Activated T-cell treated with anti-CD3 and anti-CD28 coated beads, Interleukin-2, amount 50 U/mL, for 1 hour (primary cell): Measurements from ENCODE around the gene OR2W1.

Experiments
- DNase-seq: peaks from one replicate; pipeline ENCODE4 v3.0.0-alpha.2; 2020

Gene OR2W1, protein sequence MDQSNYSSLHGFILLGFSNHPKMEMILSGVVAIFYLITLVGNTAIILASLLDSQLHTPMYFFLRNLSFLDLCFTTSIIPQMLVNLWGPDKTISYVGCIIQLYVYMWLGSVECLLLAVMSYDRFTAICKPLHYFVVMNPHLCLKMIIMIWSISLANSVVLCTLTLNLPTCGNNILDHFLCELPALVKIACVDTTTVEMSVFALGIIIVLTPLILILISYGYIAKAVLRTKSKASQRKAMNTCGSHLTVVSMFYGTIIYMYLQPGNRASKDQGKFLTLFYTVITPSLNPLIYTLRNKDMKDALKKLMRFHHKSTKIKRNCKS

GRCh38 chr6:29045075-29045474 is at the start of gene OR2W1:
Gene OR2W1 (minus strand): TSS chr6:29045175. CDS start chr6:29045175, 0 bp downstream.
- DNase-seq, result no peak

GRCh38 chr6:29092957-29093356 is 48.0 kb upstream of the OR2W1 start:
- DNase-seq, result no peak

- no peak for DNase-seq
These were observed 42.2 kb upstream of the OR2W1 start, which contains the start of gene OR2B3 for GRCh38 chr6:29087213-29087612. Gene OR2B3 (minus strand): TSS chr6:29087313. CDS start chr6:29087248, 65 bp downstream.

- no peak for DNase-seq
These were observed 37.5 kb upstream of the OR2W1 start for GRCh38 chr6:29082457-29082856.

- DNase-seq, result no peak
These were observed 36.3 kb upstream of the OR2W1 start for GRCh38 chr6:29081312-29081711.

DNA sequence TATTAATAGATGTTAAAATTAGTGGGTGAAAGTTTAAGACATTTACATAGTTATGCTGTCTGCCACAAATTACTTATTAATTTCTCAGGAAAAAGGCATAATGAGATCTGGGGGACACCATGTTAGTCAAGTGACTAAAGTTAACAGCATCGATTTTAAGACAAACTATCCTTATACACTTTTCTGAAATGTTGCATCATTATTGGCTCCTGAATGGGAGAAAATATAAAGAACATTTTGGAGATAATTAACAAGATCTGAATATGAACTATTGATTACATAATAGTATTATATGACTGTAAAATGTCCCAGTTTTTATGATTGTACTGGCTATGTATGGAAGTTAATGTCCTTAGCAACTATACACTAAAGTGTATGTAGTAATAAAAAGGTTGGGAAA is 34.2 kb upstream of the OR2W1 start:
- no peak for DNase-seq

DNA sequence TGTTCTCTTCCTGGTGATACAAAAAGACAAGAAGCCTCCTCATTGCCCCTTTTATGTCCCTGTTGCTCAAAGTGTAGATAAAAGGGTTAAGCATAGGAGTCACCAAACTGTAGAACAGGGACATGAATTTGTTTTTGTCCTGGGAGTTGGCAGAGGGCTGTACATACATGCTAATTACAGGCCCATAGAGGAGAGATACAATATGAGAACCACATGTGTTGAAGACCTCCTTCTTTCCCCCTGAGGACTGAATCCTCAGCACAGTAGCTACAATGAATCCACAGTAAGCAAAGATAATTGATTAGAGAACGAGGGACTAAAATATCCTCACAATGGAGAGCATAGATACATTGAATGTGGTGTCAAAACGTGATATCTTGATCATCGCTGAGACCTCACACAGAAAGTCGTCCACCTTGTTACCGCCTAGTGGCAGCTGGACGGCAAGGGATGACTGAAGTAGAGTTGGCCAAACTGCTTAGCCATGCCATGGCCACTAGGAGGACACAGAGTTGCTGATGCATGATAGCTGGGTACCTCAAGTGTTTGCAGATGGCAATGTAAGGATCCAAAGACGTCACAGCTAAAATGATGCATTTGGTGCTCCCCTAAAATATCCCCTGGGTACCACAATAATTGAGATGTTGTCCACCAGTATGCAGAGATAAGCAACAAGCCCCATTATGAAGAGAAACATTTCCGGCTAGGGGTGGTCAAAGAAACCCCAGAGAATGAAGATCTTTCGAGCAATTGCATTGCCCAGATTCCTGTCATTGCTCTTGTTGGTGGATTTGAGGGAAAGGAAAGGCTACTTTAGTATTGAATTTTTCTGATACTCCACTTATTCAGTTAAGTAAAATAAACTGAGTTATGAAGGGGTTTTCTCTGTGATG is 27.1 kb upstream of the OR2W1 start:
- DNase-seq, result no peak

DNA sequence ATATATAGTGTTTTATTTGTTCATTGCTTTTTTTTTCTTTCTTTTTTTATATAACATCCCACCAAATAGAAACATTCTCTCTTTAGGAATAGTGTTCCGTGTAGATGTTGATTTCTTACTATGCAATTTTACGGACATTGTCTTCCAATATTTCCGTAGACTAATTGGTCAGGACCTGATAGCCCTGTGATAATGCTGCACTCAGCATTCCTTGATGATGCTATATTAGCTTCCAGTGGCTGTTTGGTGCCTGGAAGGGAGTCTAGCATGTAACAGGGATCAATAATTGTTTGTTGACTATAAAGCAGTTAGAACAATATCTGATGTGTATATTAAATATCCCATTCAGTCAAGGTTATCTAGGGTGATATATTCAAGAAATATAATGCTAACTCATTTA is 6.7 kb upstream of the OR2W1 start:
- no peak for DNase-seq

DNA sequence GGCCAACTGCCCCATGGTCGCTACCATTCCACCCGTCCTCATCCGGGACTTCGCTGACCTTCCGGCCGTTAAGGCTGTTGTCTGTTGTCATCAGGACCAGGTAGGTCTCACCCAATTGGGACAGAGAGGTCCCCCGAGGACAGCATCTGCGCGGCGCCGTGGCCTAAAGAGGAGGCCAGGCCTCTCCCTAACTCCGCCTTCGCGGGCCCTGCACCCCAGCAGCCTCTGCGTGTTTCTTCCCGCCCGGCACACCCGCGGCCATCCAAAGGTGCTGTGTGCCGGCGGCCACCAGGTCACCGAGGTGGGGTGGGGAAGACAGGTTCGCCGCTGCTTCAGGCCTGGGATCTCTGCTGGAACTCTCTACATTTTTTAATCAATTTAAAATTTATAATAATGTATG is 9.0 kb downstream of the OR2W1 start:
- DNase-seq, result no peak

- DNase-seq, result no peak
These were observed 16.2 kb downstream of the OR2W1 start for GRCh38 chr6:29028821-29029220.

- no peak for DNase-seq
These were observed 18.9 kb downstream of the OR2W1 start for GRCh38 chr6:29025927-29026585.

GRCh38 chr6:29021434-29021833 is 23.5 kb downstream of the OR2W1 start:
- no peak for DNase-seq

GRCh38 chr6:29019629-29020028 is 25.3 kb downstream of the OR2W1 start:
- DNase-seq, result no peak

- DNase-seq, result no peak
These were observed 27.6 kb downstream of the OR2W1 start for GRCh38 chr6:29017428-29017802.

- peak; percentile 84 for DNase-seq
These were observed 28.2 kb downstream of the OR2W1 start for GRCh38 chr6:29016559-29017427.

- DNase-seq, result no peak
These were observed 30.0 kb downstream of the OR2W1 start for GRCh38 chr6:29014729-29015608.

DNA sequence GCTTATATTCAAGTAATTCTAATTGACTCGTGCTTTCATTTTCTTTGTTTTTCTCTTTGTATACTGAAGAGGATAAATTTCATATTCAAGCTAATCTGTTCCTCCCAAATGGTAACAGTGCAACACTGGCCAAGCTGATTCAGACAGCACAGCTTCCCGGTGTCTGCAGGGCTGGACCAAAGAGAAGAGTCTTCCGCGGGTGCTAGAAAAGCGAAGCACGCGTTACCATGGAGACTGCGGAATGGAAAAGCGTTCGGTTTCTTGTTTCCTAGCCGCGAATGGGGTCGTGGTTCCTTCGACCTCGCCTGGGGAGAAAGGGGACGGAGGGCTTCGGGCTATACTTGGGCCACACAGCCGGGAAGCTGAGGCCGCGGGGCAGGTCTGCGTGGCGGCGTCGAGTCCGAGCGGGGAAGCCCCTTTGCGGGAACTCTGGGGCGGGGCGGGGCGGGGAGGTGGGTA is 33.7 kb downstream of the OR2W1 start:
- peak; percentile 50 for DNase-seq

DNA sequence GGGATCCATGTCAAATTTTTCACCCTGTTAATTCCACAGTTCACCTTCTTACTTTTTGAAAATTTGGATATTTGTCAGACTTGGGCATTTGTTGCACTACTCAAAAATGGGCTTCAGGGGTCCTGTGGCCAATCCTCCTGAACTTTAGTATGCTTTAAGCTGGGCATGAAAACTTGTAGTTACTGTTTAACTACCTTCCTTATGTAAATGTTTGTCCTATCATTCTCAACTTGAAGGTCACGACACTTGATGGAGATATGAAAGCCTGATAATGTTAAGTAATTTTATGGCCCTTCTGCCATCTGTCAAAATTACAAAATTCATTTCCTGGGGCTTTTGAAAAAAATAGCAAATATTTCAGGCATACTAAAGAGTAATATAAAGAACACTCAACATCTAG is 35.6 kb downstream of the OR2W1 start:
- DNase-seq, result no peak

- DNase-seq, result no peak
These were observed 36.9 kb downstream of the OR2W1 start for GRCh38 chr6:29008089-29008488.

GRCh38 chr6:29005183-29005885 is 39.6 kb downstream of the OR2W1 start, which contains the start of gene ZNF311:
Gene ZNF311 (minus strand): TSS chr6:29005315. CDS start chr6:29003954, 1,361 bp downstream.
- peak; percentile 31 for DNase-seq
